ENCODE measurements around the gene DGCR6L. TPM values are rescaled to one million over a fixed set of nuclear protein-coding genes. Genes with fewer than 3 reads are reported as not detected.
A peak's percentile ranks its signal among the peaks of the same experiment; 100 is the strongest.
"Not testable (repeated sequence)": the region's sequence is repeated elsewhere in the genome, so short reads cannot be mapped to it uniquely, and the experiment has no call there.

DGCR6L gene
- total RNA-seq, 1 donor from 2014 or later = 83.5 TPM

- no peak for TF ChIP-seq CTCF (IDR thresholded peaks at IDR 0.05; ENCODE audit: insufficient read depth, low read length, poor library complexity, severe bottlenecking)
- Histone ChIP-seq H3K4me3 (ENCODE audit: low read depth, low read length) (no peak overlapping the region), H3K36me3 (ENCODE audit: control insufficient read depth, insufficient read depth, low read length) (no peaks in the 10 kb centered on the region), H3K27me3 (ENCODE audit: control insufficient read depth, insufficient read depth, low read length) (peaks cover 36% of the 10 kb centered on the region)
- DNase-seq (ENCODE audit: low read depth) = no peak
Observed at GRCh38 chr22:20290578-20291248, 29.1 kb downstream of the DGCR6L start.

- DNase-seq (ENCODE audit: low read depth) = no peak
- no peak overlapping the region for H3K4me3 ChIP-seq (ENCODE audit: low read depth, low read length)
- H3K36me3 ChIP-seq (ENCODE audit: control insufficient read depth, insufficient read depth, low read length) = no peaks in the 10 kb centered on the region
- H3K27me3 ChIP-seq (ENCODE audit: control insufficient read depth, insufficient read depth, low read length) = peaks cover 32% of the 10 kb centered on the region
- TF ChIP-seq CTCF (IDR thresholded peaks at IDR 0.05; ENCODE audit: insufficient read depth, low read length, poor library complexity, severe bottlenecking) = no peak
Observed at GRCh38 chr22:20290045-20290392, 29.8 kb downstream of the DGCR6L start.

- not testable (repeated sequence) for H3K36me3 ChIP-seq (ENCODE audit: control insufficient read depth, insufficient read depth, low read length); DNase-seq (ENCODE audit: low read depth); H3K4me3 ChIP-seq (ENCODE audit: low read depth, low read length)
- peaks cover 32% of the 10 kb centered on the region for H3K27me3 ChIP-seq (ENCODE audit: control insufficient read depth, insufficient read depth, low read length)
Observed at GRCh38 chr22:20289182-20290044, 30.4 kb downstream of the DGCR6L start.

GRCh38 chr22:20286784-20287423, 33.0 kb downstream of the DGCR6L start:
- not testable (repeated sequence) for H3K36me3 ChIP-seq (ENCODE audit: control insufficient read depth, insufficient read depth, low read length); DNase-seq (ENCODE audit: low read depth); H3K4me3 ChIP-seq (ENCODE audit: low read depth, low read length)
- H3K27me3 ChIP-seq (ENCODE audit: control insufficient read depth, insufficient read depth, low read length) = peaks cover 39% of the 10 kb centered on the region

GRCh38 chr22:20286312-20286660, 33.6 kb downstream of the DGCR6L start:
- DNase-seq (ENCODE audit: low read depth) = not testable (repeated sequence)

GRCh38 chr22:20285473-20286311, 34.2 kb downstream of the DGCR6L start:
- not testable (repeated sequence) for H3K36me3 ChIP-seq (ENCODE audit: control insufficient read depth, insufficient read depth, low read length); H3K4me3 ChIP-seq (ENCODE audit: low read depth, low read length); DNase-seq (ENCODE audit: low read depth)
- TF ChIP-seq CTCF (IDR thresholded peaks at IDR 0.05; ENCODE audit: insufficient read depth, low read length, poor library complexity, severe bottlenecking) = peak; percentile 83
- H3K27me3 ChIP-seq (ENCODE audit: control insufficient read depth, insufficient read depth, low read length) = peaks cover 29% of the 10 kb centered on the region

More at GRCh38 chr22:20286312-20286660, 33.6 kb downstream of the DGCR6L start:
- peaks cover 33% of the 10 kb centered on the region for H3K27me3 ChIP-seq (ENCODE audit: control insufficient read depth, insufficient read depth, low read length)
- H3K4me3 ChIP-seq (ENCODE audit: low read depth, low read length); H3K36me3 ChIP-seq (ENCODE audit: control insufficient read depth, insufficient read depth, low read length): not testable (repeated sequence)
